ENCODE measurements around the gene PITX1.
"Not testable (repeated sequence)": the region's sequence is repeated elsewhere in the genome, so short reads cannot be mapped to it uniquely, and the experiment has no call there.

Gene PITX1

GRCh38 chr5:135010502-135011354 lies 23.3 kb downstream of the PITX1 start:
- no peak for DNase-seq (ENCODE audit: low read depth)

GRCh38 chr5:135009736-135010501 lies 24.1 kb downstream of the PITX1 start:
- DNase-seq (ENCODE audit: low read depth) = no peak

- DNase-seq (ENCODE audit: low read depth) = no peak
Measured at GRCh38 chr5:135008981-135009735, 24.9 kb downstream of the PITX1 start.

GRCh38 chr5:135008556-135008955 lies 25.5 kb downstream of the PITX1 start:
- no peak for DNase-seq (ENCODE audit: low read depth)

- DNase-seq (ENCODE audit: low read depth) = no peak
Measured at GRCh38 chr5:135007749-135008363, 26.2 kb downstream of the PITX1 start.

DNA sequence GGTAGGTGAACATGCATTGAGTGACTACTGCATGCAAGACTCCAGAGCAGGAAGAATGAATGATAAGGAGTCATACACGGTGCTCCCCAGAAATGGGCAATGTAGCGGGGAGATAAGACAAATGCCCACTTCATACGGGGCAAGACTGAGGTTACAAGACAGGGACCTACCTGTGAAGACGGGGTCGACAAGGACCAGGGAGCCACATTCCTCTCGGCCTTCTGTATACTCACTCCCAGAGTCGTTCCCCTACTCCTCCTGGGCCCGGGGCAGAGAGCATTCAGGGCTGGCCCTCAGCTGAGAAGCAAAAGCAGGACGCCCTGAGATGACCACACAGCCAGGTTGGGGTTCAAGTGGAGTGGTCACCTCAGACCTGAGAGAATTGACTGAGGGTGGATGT lies 26.7 kb downstream of the PITX1 start:
- DNase-seq (ENCODE audit: low read depth) = no peak

- no peak for DNase-seq (ENCODE audit: low read depth)
Measured at GRCh38 chr5:135005076-135005475, 29.0 kb downstream of the PITX1 start.

- no peak for DNase-seq (ENCODE audit: low read depth)
Measured at GRCh38 chr5:135004376-135004775, 29.7 kb downstream of the PITX1 start.

GRCh38 chr5:134998068-134998467 lies 36.0 kb downstream of the PITX1 start:
- DNase-seq (ENCODE audit: low read depth) = not testable (repeated sequence)

DNA sequence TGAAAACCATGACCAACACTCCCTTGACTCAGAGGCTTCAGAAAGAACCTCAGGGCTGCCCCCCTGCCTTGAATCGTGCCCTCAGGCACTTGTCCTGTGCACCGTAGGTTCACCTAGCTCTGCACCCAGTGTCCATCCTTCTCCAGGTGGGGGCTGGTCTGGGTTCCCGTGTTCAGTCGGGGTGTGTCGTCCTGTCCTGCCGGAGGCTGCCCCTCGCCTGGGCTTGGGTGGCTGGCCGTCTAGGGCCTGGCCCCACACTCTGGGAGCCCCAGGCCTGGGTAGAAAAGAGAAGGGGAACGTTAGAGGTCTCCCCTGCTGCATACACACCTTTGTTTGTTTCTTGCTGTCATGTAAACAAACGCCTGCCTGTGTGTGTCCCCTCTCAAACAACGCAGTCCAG lies 37.0 kb downstream of the PITX1 start:
- DNase-seq (ENCODE audit: low read depth) = no peak

- no peak for DNase-seq (ENCODE audit: low read depth)
Measured at GRCh38 chr5:134995850-134996402, 38.1 kb downstream of the PITX1 start.

DNA sequence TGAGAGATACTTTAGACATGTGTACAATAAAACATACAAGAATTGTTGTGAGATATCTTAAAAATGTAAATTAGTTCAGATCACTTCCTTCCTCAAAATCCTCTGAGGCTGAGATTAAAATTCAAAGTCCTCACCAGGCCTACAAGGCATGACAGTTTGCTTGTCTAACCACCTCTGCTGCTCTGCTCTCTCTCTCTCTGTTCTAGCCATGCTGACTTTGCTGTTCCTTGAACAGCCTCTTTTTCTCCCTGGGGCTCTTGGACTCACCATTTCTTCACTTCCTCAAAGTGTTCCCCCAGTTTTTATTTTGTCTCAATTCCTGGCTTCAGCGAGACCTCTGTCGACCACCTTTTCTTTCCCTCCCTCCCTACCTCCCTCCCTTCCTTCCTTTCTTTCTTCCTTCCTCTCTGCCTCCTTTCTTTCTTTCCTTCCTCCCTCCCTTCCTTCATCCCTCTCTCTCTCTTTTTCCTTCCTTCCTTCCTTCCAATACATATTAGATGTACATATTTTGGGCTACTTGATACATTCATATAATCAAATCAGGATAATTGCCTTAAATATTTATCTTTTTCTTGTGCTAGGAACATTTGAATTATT lies 39.4 kb downstream of the PITX1 start:
- DNase-seq (ENCODE audit: low read depth) = no peak

DNA sequence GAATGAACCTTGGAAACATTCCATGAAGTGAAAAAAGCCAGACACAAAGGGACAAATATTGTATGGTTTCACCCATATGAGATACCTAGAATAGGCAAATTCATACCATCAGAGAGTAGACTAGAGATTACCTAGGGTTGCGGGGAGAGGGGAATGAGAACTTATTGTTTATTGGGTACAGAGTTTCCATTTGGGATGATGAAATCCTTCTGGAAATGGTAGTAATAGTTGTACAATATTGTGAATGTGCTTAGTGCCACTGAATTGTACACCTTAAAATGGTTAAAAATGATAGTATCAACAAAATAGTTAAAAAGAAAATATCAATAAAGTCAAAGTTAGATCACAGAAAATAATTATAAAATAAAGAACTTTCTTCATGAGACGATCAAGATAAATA lies 40.9 kb downstream of the PITX1 start:
- no peak for DNase-seq (ENCODE audit: low read depth)

DNA sequence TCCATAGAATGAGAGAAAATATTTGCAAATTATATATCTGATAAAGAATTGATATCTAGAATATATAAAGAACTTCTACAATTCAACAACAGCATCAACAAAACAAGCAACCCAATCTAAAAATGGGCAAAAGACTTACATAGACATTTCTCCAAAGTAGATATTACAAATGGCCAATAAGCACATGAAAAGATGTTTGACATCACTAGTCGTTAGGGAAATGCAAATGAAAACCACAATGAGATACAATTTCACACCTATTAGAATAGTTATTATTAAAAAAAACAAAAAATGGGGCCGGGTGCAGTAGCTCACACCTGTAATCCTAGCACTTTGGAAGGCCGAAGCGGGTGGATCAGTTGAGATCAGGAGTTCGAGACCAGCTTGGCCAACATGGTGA lies 41.9 kb downstream of the PITX1 start:
- no peak for DNase-seq (ENCODE audit: low read depth)

DNA sequence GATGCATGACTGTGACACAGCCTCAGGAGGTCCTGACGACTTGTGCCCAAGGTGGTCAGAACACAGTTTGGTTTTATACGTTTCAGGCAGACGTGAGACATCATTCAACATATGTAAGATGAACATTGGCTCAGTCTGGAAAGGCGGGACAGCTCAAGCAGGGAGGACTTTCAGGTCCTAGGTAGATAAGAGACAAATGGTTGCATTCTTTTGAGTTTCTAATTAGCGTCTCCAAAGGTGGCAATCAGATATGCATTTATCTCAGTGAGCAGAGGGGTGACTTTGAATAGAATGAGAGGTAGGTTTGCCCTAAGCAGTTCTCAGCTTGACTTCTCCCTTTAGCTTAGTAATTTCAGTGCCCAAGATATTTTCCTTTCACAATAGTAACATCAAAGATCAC lies 43.8 kb downstream of the PITX1 start:
- DNase-seq (ENCODE audit: low read depth) = not testable (repeated sequence)

DNA sequence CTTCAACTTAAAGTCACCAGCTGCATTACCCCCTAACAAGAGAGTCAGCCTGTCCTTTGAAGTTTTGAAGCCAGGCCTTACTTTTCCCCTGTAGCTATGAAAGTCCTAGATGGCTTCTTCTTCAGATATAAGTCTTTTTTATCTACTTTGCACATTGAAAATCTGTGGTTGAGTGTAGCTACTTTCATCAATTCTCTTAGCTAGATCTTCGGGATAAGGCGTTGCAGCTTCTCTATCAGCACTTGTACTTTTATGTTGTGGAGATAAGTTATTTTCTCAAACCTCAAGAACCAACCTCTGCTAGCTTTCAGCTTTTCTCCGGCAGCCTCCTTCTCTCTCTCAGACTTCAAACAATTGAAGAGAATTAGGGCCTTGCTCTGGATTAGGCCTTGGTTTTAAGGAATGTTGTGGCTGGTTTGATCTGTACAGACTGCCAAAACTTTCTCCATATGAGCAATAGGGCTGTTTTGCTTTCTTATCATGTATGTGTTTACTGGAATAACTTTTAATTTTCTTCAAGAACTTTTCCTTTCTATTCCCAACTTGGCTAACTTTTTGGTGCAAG lies 44.7 kb downstream of the PITX1 start:
- DNase-seq (ENCODE audit: low read depth) = no peak

DNA sequence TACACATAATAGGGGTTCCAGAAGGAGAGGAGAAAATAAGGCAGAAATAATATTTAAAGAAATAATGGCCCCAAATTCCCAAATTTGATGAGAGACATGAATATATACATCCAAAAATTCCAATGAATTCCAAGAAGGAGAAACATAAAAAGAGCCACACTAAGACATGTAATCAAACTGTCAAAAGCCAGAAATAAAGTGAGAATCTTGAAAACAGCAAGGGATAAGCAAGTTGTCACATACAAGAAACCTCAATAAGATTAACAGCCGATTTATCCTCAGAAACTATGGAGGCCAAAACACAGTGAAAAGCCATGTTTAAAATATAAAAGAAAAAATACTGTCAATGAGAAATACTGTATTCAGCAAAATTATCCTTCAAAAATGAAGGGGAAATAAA lies 51.8 kb downstream of the PITX1 start:
- DNase-seq (ENCODE audit: low read depth) = no peak

DNA sequence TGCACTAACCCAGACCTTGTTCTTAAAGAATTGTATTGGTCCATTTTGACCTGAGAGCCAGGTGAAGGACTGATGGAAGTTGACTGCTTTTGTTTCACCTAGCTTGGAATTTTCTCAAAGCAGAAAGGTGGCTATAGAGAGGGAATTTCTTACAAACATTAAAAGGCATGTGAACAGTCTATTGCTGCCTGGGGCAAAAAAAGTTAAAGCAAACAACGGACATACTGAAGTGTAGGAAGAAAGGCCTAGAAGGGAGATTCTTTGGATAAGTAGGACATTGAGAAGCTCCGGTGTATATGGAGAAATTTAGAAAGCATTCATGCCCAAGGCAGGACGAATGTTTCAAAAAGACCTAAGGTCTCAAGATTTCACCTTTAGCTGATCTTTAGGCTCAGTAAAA lies 54.6 kb downstream of the PITX1 start:
- DNase-seq (ENCODE audit: low read depth) = no peak

All from stimulated activated CD8-positive, alpha-beta memory T cell treated with anti-CD3 and anti-CD28 coated beads, Interleukin-7, amount 100 ng/mL, for 24 hours (primary cell).